Esophagus (tissue), 2 donors: ENCODE measurements around the gene NDUFB2. TPM values are rescaled to one million over a fixed set of nuclear protein-coding genes. Genes with fewer than 3 reads are reported as not detected.
"Not testable (repeated sequence)": the region's sequence is repeated elsewhere in the genome, so short reads cannot be mapped to it uniquely, and the experiment has no call there.

Experiments
- H3K27ac ChIP-seq, 2 donors: one replicate each; pipeline ENCODE4 v1.5.1; 2013; ENCODE audit warnings: low read depth in 2 of 2, mild to moderate bottlenecking in 2 of 2, inconsistent platforms in 1 of 2, low read length in 1 of 2, moderate library complexity in 1 of 2
- H3K27me3 ChIP-seq, 2 donors: one replicate each; pipeline ENCODE4 v1.6.1; 2013; ENCODE audit warnings: low read length in 2 of 2, control low read depth in 1 of 2, mild to moderate bottlenecking in 1 of 2; ENCODE audit not compliant: insufficient read depth in 2 of 2, control insufficient read depth in 1 of 2
- H3K36me3 ChIP-seq, 2 donors: one replicate each; pipeline ENCODE4 v1.6.1; 2013; ENCODE audit warnings: low read length in 1 of 2; ENCODE audit not compliant: control insufficient read depth in 2 of 2, insufficient read depth in 2 of 2
- H3K4me1 ChIP-seq, 2 donors: one replicate each; pipeline ENCODE4 v1.6.1; 2013; ENCODE audit warnings: low read length in 1 of 2; ENCODE audit not compliant: control insufficient read depth in 2 of 2, insufficient read depth in 2 of 2
- H3K4me3 ChIP-seq, 2 donors: one replicate each; pipeline ENCODE4 v1.5.1; 2013; ENCODE audit warnings: low read length in 2 of 2, mild to moderate bottlenecking in 2 of 2, low read depth in 1 of 2, moderate library complexity in 1 of 2
- H3K9me3 ChIP-seq, 2 donors: one replicate each; pipeline ENCODE4 v1.6.1; 2013; ENCODE audit warnings: mild to moderate bottlenecking in 2 of 2, low read depth in 1 of 2, low read length in 1 of 2, moderate library complexity in 1 of 2; ENCODE audit not compliant: control insufficient read depth in 2 of 2, insufficient read depth in 1 of 2
- WGBS, 2 donors: extraction: QIAGEN DNeasy Blood & Tissue Kit; methylation state at CpG; one replicate each; pipeline ENCODE4 v1.1.7; 2013; 5-methylcytosine and 5-hydroxymethylcytosine counted together
- polyA plus RNA-seq, 2 donors: library from polyadenylated mRNA; stranded (reverse); fragments of 200-250 nt; gene quantifications; one replicate each; pipeline ENCODE4 v1.2.3, GENCODE V29; 2013
- donor health status: healthy with polysubstance abuse.
- donor health status: Bipolar disorder and iron deficiency.

NDUFB2 gene
- polyA plus RNA-seq, 2 donors: 152 to 292 TPM

DNA sequence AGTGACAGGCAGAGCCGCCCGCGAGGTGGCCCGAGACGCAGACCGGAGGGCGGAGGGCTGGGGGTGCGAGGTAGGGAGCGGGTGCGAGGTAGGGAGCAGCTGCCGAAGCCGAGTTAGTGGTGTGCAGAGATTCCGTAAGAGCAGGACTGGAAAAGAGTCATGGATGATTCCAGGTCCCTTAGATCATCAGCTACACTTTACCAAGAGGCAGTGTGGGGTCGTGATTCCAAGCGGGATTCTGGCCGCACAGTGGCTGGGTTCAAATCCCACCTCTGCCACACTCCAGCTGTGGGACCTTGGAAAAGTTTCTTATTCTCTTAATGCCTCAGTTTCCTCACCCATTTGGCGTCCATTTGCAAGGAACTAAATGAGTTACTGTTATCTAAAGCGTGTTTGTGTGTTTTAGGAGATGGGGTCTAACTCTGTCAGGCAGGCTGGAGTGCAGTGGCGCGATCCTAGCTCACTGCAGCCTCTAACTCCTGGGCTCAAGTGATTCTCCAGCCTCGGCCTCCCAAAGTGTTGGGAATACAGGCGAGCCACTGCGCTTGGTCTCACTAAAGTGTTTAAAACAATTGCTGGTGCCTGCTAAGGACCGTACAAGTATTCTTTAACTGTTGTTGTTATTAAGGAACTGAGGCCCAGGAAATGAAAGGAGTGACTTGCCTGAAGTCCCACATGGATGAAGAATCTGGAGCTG is 1.1 kb downstream of the NDUFB2 start:
- Histone ChIP-seq H3K27ac (peak overlapping the region; percentile 97), H3K4me3 (peak overlapping the region; percentile 93 to 96), H3K4me1 (peaks cover 2 to 9% of the 10 kb centered on the region in 2 donors), H3K36me3 (no peaks in the 10 kb centered on the region), H3K27me3 (no peaks in the 10 kb centered on the region), H3K9me3 (no peaks in the 10 kb centered on the region)
- WGBS, 2 donors: 27 to 28% methylated on average over 22 to 24 of the region's 24 CpGs

DNA sequence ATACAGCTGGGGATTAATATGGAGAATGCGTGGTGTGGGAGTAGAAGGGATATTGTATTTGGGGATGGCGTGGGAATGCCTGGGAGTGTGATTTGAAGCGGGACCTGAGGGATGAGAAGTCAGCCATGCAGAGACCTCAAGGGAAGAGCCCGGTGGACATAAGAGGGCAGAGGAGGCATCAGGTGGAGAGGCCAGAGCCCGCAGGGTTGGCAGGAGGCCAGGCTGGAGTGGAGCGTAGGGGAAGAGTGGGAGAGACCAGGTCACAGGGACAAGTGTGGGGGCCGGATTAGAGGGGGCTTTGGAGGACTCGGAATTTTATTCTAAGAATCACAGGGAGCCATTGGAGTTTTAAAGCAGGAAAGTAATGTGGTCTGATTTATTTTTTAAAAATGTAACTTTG is 2.0 kb downstream of the NDUFB2 start:
- H3K9me3 ChIP-seq: no peaks in the 10 kb centered on the region
- peaks cover 2 to 9% of the 10 kb centered on the region in 2 donors for H3K4me1 ChIP-seq
- H3K4me3 ChIP-seq: no peak overlapping the region
- no peaks in the 10 kb centered on the region for H3K27me3 ChIP-seq
- H3K36me3 ChIP-seq: no peaks in the 10 kb centered on the region
- 86% methylated on average over 8 of the region's 8 CpGs for WGBS, 2 donors
- H3K27ac ChIP-seq: no peak overlapping the region

DNA sequence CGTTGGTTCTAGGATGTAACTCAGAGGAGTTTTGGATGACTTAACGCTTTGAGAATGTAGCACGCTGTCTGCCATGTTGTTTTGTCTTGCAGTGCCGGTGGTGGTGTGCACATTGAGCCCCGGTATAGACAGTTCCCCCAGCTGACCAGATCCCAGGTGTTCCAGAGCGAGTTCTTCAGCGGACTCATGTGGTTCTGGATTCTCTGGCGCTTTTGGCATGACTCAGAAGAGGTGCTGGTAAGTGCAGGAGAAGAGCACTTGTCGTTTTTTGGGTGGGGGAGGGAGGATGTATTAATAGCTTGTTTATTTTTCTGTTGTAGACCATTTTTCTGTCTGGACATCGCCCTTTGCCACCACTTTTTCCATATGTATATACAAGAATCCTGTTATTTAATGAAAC is 6.3 kb downstream of the NDUFB2 start:
- Histone ChIP-seq H3K4me1 (peaks cover 2 to 3% of the 10 kb centered on the region in 2 donors), H3K4me3 (no peak overlapping the region), H3K9me3 (no peaks in the 10 kb centered on the region), H3K27me3 (no peaks in the 10 kb centered on the region), H3K36me3 (peaks cover 0 to 8% of the 10 kb centered on the region in 2 donors), H3K27ac (no peak overlapping the region)
- 90 to 94% methylated on average over 10 of the region's 10 CpGs for WGBS, 2 donors

DNA sequence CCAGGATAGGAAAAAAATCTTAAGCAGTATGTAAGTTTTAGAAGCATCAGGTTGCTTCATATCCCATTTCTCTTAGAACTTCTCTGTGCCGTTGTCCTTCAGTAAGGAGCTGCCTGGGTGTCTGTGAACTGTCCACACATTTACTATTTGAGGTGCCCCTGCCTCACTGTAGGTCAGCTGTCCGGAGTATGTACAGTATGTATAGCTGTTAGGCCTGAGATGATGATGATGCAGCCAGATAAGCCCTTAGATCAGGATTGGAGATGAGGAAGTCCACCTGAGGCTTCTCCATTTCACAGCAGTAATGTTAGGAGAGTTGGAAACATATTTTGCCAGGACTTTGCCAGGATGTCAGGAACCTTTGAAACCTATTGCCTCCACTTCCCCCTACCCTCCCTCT is 7.7 kb downstream of the NDUFB2 start:
- no peaks in the 10 kb centered on the region for H3K9me3 ChIP-seq

DNA sequence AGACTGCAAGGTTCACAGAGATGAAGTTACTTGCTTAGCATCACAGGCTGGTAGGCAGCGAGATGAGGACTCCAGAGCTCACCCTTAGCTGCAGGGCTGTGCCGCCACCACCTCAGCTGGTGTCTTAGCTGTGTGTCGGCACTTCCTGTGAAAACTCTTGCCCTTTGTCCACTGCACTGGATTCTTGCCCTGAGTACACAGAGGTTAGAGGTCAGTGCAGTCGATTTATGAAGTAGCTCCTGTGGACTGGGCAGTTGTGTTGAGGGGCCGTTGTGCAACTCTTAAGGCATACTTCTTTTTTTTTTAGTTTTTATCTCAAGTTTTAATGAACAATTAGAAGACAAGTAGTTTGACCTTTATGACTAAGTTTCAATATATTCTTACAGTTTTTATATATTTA is 10.6 kb downstream of the NDUFB2 start:
- H3K9me3 ChIP-seq: no peaks in the 10 kb centered on the region
- H3K4me3 ChIP-seq: no peak overlapping the region
- 92 to 95% methylated on average over 5 of the region's 5 CpGs for WGBS, 2 donors
- H3K27ac ChIP-seq: no peak overlapping the region
- H3K27me3 ChIP-seq: no peaks in the 10 kb centered on the region
- H3K4me1 ChIP-seq: no peaks in the 10 kb centered on the region
- peaks cover 0 to 8% of the 10 kb centered on the region in 2 donors for H3K36me3 ChIP-seq

More for the DNA sequence above, 7.7 kb downstream of the NDUFB2 start:
- H3K27me3 ChIP-seq: no peaks in the 10 kb centered on the region
- H3K4me1 ChIP-seq: no peaks in the 10 kb centered on the region
- H3K36me3 ChIP-seq: peaks cover 0 to 8% of the 10 kb centered on the region in 2 donors
- H3K4me3 ChIP-seq: no peak overlapping the region
- WGBS, 2 donors: 96 to 97% methylated on average over 2 of the region's 2 CpGs
- H3K27ac ChIP-seq: no peak overlapping the region

DNA sequence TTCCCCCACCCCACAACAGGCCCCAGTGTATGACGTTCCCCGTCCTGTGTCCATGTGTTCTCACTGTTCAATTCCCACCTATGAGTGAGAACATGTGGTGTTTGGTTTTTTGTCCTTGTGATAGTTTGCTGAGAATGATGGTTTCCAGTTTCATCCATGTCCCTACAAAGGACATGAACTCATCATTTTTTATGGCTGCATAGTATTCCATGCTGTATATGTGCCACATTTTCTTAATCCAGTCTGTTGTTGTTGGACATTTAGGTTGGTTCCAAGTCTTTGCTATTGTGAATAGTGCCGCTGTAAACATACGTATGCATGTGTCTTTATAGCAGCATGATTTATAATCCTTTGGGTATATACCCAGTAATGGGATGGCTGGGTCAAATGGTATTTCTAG is 12.3 kb downstream of the NDUFB2 start:
- WGBS, 2 donors: 95 to 97% methylated on average over 4 of the region's 4 CpGs
- not testable (repeated sequence) for H3K36me3 ChIP-seq, H3K4me3 ChIP-seq, H3K4me1 ChIP-seq, H3K27ac ChIP-seq, H3K9me3 ChIP-seq, H3K27me3 ChIP-seq

DNA sequence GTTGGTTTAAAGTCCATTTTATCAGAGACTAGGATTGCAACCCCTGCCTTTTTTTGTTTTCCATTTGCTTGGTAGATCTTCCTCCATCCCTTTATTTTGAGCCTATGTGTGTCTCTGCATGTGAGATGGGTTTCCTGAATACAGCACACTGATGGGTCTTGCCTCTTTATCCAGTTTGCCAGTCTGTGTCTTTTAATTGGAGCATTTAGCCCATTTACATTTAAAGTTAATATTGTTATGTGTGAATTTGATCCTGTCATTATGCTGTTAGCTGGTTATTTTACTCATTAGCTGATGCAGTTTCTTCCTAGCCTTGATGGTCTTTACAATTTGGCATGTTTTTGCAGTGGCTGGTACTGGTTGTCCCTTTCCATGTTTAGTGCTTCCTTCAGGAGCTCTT is 15.9 kb downstream of the NDUFB2 start:
- H3K4me1 ChIP-seq, H3K4me3 ChIP-seq, H3K9me3 ChIP-seq, H3K27me3 ChIP-seq, H3K27ac ChIP-seq, H3K36me3 ChIP-seq: not testable (repeated sequence)

DNA sequence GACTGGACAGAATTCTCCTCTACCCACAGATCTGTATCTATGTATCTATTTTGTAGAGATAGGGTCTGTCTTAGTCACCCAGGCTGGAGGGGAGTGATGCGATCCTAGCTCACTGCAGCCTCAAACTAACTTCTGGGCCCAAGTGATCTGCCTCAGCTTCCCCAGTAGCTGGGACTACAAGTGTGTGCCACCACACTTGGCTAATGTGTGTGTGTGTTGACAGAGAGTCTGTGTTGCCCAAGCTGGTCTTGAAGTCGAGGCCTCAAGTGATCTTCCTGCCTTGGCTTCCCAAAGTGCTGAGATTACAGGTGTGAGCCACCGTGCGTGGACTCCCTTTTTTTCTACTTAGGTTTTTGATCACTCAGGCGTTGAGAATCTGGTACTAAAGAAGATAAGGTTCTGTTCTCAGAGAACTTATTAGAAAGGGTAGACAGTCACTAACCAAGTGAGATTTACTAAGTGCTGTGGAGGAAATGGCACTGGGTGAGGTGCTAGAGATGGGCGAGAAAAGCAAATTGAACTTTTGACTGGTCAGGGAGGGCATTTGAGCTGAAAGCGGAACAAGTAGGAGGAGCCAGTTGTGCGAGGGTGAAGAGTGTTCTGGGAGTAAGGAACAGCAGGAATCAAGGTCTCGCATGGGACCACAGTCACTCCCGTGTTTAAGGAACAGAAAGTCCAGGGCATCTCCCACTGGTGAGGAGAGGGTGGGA is 18.0 kb downstream of the NDUFB2 start:
- Histone ChIP-seq H3K36me3 (no peaks in the 10 kb centered on the region), H3K27ac (no peak overlapping the region), H3K4me3 (no peak overlapping the region), H3K4me1 (no peaks in the 10 kb centered on the region), H3K27me3 (no peaks in the 10 kb centered on the region), H3K9me3 (no peaks in the 10 kb centered on the region)
- WGBS, 2 donors: 91 to 96% methylated on average over 10 of the region's 10 CpGs

DNA sequence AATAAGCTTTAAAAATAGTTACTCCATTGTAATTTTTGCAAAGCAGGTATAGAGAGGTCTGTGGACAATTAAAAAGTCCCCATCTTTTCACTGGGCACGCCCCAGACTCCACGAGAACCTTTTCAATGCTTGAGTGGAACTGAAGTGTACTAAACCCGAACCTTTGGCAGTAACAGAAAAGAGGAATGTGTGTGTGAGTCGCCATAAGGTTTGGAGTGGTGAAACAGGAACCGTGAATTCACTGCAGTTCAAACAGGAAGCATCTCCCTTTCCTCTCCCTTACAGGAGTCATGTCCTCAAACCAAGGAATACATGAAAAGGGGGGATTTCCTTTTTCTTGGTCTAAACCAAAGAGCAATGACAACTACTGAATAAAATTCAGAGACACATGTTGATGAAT is 23.2 kb downstream of the NDUFB2 start:
- no peaks in the 10 kb centered on the region for H3K9me3 ChIP-seq
- no peaks in the 10 kb centered on the region for H3K4me1 ChIP-seq
- peaks cover 2% of the 10 kb centered on the region in 2 donors for H3K36me3 ChIP-seq
- WGBS, 2 donors: 44 to 63% methylated on average over 5 of the region's 5 CpGs
- H3K27ac ChIP-seq: no peak overlapping the region
- H3K4me3 ChIP-seq: no peak overlapping the region
- no peaks in the 10 kb centered on the region for H3K27me3 ChIP-seq

DNA sequence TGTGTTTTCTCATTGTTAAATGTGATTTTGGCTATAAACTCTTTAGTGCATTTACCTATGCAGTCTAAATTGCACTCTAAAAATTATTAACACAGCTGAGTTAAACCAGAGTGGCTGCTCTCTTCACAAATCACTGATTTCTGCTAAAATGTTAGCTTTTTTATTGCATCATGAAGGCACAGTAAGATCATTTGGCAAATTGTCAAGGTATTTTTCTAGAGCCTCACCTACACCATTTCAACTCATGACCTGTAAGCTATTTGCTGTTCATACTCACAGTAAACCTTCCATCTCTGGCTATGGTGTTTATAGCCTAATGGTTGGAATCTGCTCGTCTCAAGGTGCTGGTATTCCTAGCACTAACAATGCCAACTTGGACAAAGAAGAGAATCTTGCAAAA is 25.7 kb downstream of the NDUFB2 start:
- H3K4me3 ChIP-seq: no peak overlapping the region
- H3K9me3 ChIP-seq: no peaks in the 10 kb centered on the region
- peaks cover 2 to 6% of the 10 kb centered on the region in 2 donors for H3K36me3 ChIP-seq
- no peaks in the 10 kb centered on the region for H3K27me3 ChIP-seq
- H3K27ac ChIP-seq: no peak overlapping the region
- 94 to 96% methylated on average over 1 of the region's 1 CpG for WGBS, 2 donors
- no peaks in the 10 kb centered on the region for H3K4me1 ChIP-seq
